Measurements from ENCODE around the gene TRPC3.
"Not testable (repeated sequence)": the region's sequence is repeated elsewhere in the genome, so short reads cannot be mapped to it uniquely, and the experiment has no call there.

TRPC3 gene

DNA sequence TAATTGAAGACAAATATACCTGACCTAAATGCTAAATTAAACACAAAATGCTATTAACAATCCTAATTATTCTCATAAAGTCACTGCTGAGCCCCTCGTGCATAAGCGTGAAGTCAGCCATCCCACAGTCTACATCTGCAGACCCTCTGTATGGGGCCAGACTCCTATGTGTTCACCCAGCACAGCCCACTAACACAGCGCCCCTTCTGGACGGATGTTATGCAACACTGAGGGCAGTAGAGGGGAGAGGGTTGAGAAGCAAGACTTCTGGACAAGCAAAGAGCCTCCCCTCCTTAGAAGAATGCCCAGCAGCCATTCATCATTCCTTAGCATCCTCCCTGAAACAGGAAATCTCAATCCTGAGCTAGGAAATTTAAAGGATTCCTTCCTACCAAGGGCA is 7.9 kb downstream of the TRPC3 start:
- DNase-seq: no peak

DNA sequence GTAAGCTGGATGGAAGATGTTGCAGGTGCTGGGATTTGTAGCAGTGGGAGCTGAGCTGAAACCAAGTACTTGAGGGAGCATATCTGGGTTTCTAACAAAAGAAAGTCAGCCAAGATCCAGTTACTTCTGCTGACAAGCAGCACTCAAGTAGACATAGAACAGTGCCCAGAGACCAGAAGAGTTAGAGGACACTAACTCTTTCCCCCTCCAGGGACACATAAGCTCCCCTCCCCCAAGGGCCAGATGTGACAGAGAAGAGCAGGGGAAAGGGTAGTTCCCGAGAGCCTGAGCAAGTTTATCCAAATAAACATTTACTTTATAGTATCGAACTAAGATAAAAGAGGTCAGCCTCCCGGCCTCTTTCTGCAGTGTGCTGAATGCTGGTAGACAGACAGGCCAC is 12.2 kb downstream of the TRPC3 start:
- no peak for DNase-seq

- DNase-seq: no peak
Observed at GRCh38 chr4:121938282-121939092, 13.4 kb downstream of the TRPC3 start.

GRCh38 chr4:121936101-121936500 is 15.8 kb downstream of the TRPC3 start:
- DNase-seq: no peak

GRCh38 chr4:121934635-121935034 is 17.2 kb downstream of the TRPC3 start:
- no peak for DNase-seq

GRCh38 chr4:121932212-121932974 is 19.5 kb downstream of the TRPC3 start:
- no peak for DNase-seq

DNA sequence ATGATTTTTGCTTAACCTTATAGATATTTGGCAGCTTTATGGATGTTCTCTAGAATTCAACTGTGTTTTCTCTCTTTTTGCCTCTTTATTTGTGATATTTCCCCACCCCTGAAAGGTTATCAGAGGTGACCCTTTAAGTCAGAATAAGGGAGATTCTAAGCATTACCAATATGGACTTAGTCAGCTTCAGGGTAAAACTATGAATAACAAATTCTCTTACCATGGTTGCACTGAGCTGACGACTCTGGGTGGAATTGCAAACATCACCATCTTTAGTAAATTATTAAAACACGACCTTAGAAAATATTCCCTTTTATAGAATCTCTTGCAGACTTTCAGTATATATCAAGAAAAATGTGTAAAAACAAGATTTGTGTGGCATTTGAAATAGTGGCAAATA is 21.6 kb downstream of the TRPC3 start:
- DNase-seq: no peak

DNA sequence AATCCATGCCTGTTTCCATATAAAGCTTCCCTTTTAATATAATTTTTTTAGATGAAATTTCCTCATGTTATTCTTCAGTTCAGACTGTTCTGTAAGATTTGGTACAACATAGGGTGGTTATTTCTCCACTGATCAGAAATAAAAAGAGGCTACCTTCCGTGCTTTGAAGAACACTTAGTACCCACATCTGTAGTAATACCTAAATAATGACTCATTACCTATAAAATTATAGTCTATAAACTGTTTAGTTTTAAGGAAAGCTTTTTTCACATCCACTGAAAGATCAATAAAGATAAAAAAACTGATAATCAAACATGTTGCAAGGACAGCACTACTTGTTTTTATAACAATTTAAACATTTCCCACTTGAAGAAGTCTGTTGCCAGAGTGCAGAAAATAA is 23.9 kb downstream of the TRPC3 start:
- DNase-seq: no peak

- not testable (repeated sequence) for DNase-seq
Observed at GRCh38 chr4:121926490-121926889, 25.4 kb downstream of the TRPC3 start.

DNA sequence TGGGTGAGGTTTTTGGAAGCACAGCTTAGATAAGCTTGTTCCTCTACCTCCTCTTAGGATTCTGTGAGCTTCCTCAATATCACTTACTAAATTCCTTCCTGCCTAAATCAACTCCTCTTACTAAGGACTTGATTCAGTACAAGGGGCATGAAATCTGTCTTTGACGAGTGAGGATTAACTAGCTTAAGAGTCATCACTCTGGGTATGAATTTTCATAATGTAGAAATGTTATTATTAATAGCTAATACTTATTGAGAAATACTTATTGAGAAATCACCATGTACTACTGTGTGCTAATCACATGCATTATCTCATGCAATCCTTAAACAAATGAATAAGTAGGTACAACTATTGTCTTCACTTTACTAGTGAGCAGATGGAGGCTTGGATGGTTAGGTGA is 28.6 kb downstream of the TRPC3 start:
- no peak for DNase-seq

DNA sequence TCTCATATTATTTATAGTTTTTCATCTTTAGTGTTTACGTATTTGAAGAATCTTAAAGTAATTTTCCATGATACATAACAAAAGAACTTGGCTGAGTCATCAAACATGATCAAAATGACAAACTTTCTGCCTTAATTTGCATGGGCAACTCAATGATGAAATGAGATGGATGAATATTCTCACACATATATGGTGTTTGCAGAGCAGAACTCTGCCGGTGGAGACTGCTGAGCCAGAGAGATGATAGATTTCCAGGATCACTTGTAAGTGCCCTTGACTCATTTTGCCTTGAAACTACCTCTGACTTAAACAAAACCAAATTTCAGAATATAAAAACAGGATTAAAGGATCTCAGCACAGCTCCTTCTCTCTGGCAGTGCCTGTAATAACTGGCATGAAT is 38.2 kb downstream of the TRPC3 start:
- DNase-seq: no peak

DNA sequence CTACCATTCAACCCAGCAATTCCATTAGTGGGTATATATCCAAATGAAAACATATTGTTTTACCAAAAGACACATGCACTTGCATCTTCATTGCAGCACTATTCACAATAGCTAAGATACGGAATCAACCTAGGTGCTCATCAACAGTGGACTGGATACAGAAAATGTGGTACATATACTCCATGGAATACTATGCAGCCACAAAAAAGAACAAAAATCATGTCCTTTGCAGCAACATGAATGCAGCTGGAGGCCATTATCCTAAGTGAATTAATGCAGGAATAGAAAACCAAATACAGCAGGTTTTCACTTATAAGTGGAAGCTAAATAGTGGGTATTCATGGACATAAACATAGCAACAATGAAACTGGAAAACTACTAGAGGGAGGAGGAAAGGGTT is 43.5 kb downstream of the TRPC3 start:
- no peak for DNase-seq

- DNase-seq: no peak
Observed at GRCh38 chr4:121900132-121900983, 51.5 kb downstream of the TRPC3 start.

- no peak for DNase-seq
Observed at GRCh38 chr4:121898150-121898549, 53.7 kb downstream of the TRPC3 start.

- DNase-seq: no peak
Observed at GRCh38 chr4:121888134-121888533, 63.7 kb downstream of the TRPC3 start.

- no peak for DNase-seq
Observed at GRCh38 chr4:121885115-121885514, 66.7 kb downstream of the TRPC3 start.

- no peak for DNase-seq
Observed at GRCh38 chr4:121881158-121881557, 70.7 kb downstream of the TRPC3 start.

DNA sequence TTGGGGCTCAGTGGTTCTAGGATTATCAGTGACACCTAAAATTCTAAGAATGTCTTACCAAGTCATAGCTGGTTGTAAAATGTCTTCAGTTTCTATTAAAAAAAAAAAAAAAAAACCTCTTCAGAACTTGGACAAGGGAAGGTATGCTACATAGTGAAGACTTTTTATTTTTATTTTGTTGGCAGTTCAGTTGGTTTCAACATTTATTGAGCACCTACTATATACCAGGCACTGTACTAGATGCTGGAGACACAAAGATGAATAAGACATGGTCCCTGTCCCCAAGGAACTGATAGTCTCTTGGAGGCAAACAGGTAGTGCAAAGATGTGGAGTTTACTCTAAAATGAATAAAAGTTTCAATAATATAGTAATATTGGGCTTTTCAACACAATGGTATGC is 72.7 kb downstream of the TRPC3 start:
- no peak for DNase-seq

- no peak for DNase-seq
Observed at GRCh38 chr4:121877041-121877773, 74.7 kb downstream of the TRPC3 start.

GRCh38 chr4:121876070-121876469 is 75.8 kb downstream of the TRPC3 start:
- DNase-seq: no peak

DNA sequence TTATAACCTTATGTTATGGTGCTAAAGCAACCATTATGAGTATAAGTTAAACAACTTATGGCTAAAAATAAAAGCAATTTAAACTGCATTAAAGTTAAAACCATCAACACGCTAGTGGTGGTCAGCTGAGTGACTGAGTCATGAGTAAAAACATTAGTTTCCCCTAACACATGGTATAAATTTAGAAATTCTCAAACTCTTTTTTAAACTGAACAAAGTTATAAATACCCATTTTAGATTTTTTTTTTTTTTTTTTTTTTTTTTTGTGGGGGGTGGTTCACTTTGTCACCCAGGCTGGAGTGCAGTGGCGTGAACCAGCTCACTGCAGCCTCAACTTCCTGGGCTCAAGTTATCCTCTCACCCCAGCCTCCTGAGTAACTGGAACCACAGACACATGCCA is 76.2 kb downstream of the TRPC3 start:
- DNase-seq: no peak

DNA sequence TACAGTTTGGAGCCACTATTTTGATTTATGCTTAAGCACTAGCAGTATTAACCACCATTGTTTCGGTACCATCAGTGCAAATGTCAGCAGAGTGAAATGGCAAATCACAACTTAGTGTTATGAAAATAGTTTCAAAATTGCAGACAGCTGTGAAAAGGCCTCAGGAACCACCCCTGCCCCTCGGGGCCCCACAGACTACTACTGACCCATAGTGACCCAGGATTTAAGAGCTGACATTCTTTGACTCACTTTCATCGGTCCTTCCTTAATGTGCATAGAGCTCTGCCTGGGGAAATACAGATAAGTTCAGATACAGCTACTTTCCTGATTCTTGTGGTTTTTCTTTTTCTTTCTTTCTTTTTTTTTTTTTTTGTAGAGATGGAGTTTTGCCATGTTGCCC is 78.3 kb downstream of the TRPC3 start:
- DNase-seq: no peak

All from SIG-M5 (cell line).